WTC11 (cell line): ENCODE data around the gene PREX1. TPM values are rescaled to one million over a fixed set of nuclear protein-coding genes. Genes with fewer than 3 reads are reported as not detected.

Experiments used
- ATAC-seq: fragments of 200-7000 bp; cut with Tn5 transposase; 2 replicates; pipeline ENCODE4 v1.10.0; 2021; ENCODE audit warnings: mild to moderate bottlenecking, moderate library complexity
- CTCF ChIA-PET: fragments of 300-600 bp; sonication (Branson Sonifier 250); formaldehyde crosslinking; loops from one replicate; lab custom pipeline; 2021; ENCODE audit warnings: antibody characterized with exemption; lab: Charles Lee
- POLR2A ChIA-PET: fragments of 350-600 bp; sonication (Branson Sonifier 250); formaldehyde crosslinking; loops from one replicate; lab custom pipeline; 2021; ENCODE audit warnings: antibody characterized with exemption; lab: Charles Lee
- DNase-seq: peaks from one replicate; pipeline ENCODE4 v3.0.0; 2021; ENCODE audit warnings: low spot score
- H3K27ac Mint-ChIP-seq: 2 replicates; pipeline ENCODE4 v1.8.0; 2021; ENCODE audit warnings: mixed read lengths
- H3K27me3 Mint-ChIP-seq: 2 replicates; pipeline ENCODE4 v1.8.0; 2021; ENCODE audit warnings: low read depth, mild to moderate bottlenecking, moderate library complexity, mixed read lengths
- H3K36me3 Mint-ChIP-seq: 2 replicates; pipeline ENCODE4 v1.8.0; 2021; ENCODE audit warnings: mixed read lengths
- H3K4me1 Mint-ChIP-seq: 2 replicates; pipeline ENCODE4 v1.8.0; 2022; ENCODE audit warnings: mixed read lengths
- H3K4me3 Mint-ChIP-seq: 2 replicates; pipeline ENCODE4 v1.8.0; 2021; ENCODE audit warnings: mild to moderate bottlenecking, moderate library complexity, mixed read lengths
- H3K9me3 Mint-ChIP-seq: 2 replicates; pipeline ENCODE4 v1.8.0; 2021; ENCODE audit warnings: mixed read lengths
- ATF1 ChIP-seq: sonication (generic); formaldehyde crosslinking; IDR thresholded peaks from 2 replicates; pipeline ENCODE4 v1.8.1; 2023; ENCODE audit warnings: mild to moderate bottlenecking, moderate library complexity, missing genetic modification reagents
- CDX4 ChIP-seq: fragments of 250-450 bp; sonication (Bioruptor Pico); IDR thresholded peaks from 2 replicates; pipeline ENCODE4 v1.9.0; 2021; ENCODE audit warnings: moderate library complexity, mild to moderate bottlenecking, inconsistent platforms, borderline replicate concordance
- CTCF ChIP-seq: fragments of 200-600 bp; IDR thresholded peaks from 2 replicates; pipeline ENCODE4 v1.8.0; 2022; ENCODE audit warnings: antibody characterized with exemption
- EMX1 ChIP-seq: fragments of 250-450 bp; sonication (Bioruptor Pico); IDR thresholded peaks from 2 replicates; pipeline ENCODE4 v1.8.0; 2021; ENCODE audit warnings: mild to moderate bottlenecking
- ESRRA ChIP-seq: sonication (generic); formaldehyde crosslinking; IDR thresholded peaks from 2 replicates; pipeline ENCODE4 v1.8.1; 2022; ENCODE audit warnings: mild to moderate bottlenecking, missing genetic modification reagents, borderline replicate concordance
- ETV6 ChIP-seq: sonication (generic); formaldehyde crosslinking; IDR thresholded peaks from 2 replicates; pipeline ENCODE4 v1.8.1; 2022; ENCODE audit warnings: mild to moderate bottlenecking, missing genetic modification reagents
- FOXK1 ChIP-seq: sonication (generic); formaldehyde crosslinking; IDR thresholded peaks from 2 replicates; pipeline ENCODE4 v1.8.0; 2022; ENCODE audit warnings: mild to moderate bottlenecking, moderate library complexity, missing genetic modification reagents
- IRF2 ChIP-seq: sonication (generic); formaldehyde crosslinking; IDR thresholded peaks from 2 replicates; pipeline ENCODE4 v1.8.0; 2022; ENCODE audit warnings: low read depth, missing genetic modification reagents, borderline replicate concordance
- MXD4 ChIP-seq: fragments of 250-450 bp; sonication (Bioruptor Pico); IDR thresholded peaks from 2 replicates; pipeline ENCODE4 v1.8.0; 2021; ENCODE audit warnings: mild to moderate bottlenecking, moderate library complexity, borderline replicate concordance
- NFYB ChIP-seq: sonication (generic); formaldehyde crosslinking; conservative IDR thresholded peaks from 2 replicates; pipeline ENCODE4 v1.8.0; 2022; ENCODE audit warnings: low read depth, missing genetic modification reagents
- NR2C2 ChIP-seq: sonication (generic); formaldehyde crosslinking; IDR thresholded peaks from 2 replicates; pipeline ENCODE4 v1.8.0; 2022; ENCODE audit warnings: mild to moderate bottlenecking, missing genetic modification reagents
- NR3C1 ChIP-seq: sonication (generic); formaldehyde crosslinking; conservative IDR thresholded peaks from 2 replicates; pipeline ENCODE4 v1.8.1; 2023; ENCODE audit warnings: low read depth, mild to moderate bottlenecking, missing genetic modification reagents
- RORB ChIP-seq: fragments of 250-450 bp; sonication (Bioruptor Pico); IDR thresholded peaks from 2 replicates; pipeline ENCODE4 v1.9.0; 2021; ENCODE audit warnings: mild to moderate bottlenecking
- ZNF138 ChIP-seq: sonication (generic); formaldehyde crosslinking; conservative IDR thresholded peaks from 2 replicates; pipeline ENCODE4 v1.8.1; 2022; ENCODE audit warnings: mild to moderate bottlenecking, moderate library complexity, missing genetic modification reagents
- ZNF263 ChIP-seq: sonication (generic); formaldehyde crosslinking; IDR thresholded peaks from 2 replicates; pipeline ENCODE4 v1.8.1; 2022; ENCODE audit warnings: low read depth, mild to moderate bottlenecking, moderate library complexity, missing genetic modification reagents
- ZNF396 ChIP-seq: fragments of 250-450 bp; sonication (Bioruptor Pico); IDR thresholded peaks from 2 replicates; pipeline ENCODE4 v1.8.0; 2021; ENCODE audit warnings: mild to moderate bottlenecking, moderate library complexity, borderline replicate concordance
- total RNA-seq: library from RNA; stranded (reverse); gene quantifications from 3 replicates; pipeline ENCODE4 v1.2.3, GENCODE V29; 2021
- TF ChIP-seq, protein P1 (sequence below): sonication (generic); formaldehyde crosslinking; IDR thresholded peaks from 2 replicates; pipeline ENCODE4 v1.8.0; 2023; ENCODE audit warnings: missing genetic modification reagents
- TF ChIP-seq, protein P2 (sequence below): sonication (generic); formaldehyde crosslinking; IDR thresholded peaks from 2 replicates; pipeline ENCODE4 v1.8.1; 2023; ENCODE audit warnings: mild to moderate bottlenecking, moderate library complexity, missing genetic modification reagents
- TF ChIP-seq, protein P3 (sequence below): sonication (generic); formaldehyde crosslinking; IDR thresholded peaks from 2 replicates; pipeline ENCODE4 v1.8.1; 2022; ENCODE audit warnings: low read depth, missing genetic modification reagents, borderline replicate concordance

Gene PREX1
- total RNA-seq, 1 experiment from 2014 or later = 17.3 TPM

GRCh38 chr20:48831718-48832404 lies 4.1 kb upstream of the PREX1 start (continued):
- no peak for TF ChIP-seq ZNF138 (CRISPR knock-in tag)
- no peak for TF ChIP-seq IRF2 (CRISPR knock-in tag)

DNA sequence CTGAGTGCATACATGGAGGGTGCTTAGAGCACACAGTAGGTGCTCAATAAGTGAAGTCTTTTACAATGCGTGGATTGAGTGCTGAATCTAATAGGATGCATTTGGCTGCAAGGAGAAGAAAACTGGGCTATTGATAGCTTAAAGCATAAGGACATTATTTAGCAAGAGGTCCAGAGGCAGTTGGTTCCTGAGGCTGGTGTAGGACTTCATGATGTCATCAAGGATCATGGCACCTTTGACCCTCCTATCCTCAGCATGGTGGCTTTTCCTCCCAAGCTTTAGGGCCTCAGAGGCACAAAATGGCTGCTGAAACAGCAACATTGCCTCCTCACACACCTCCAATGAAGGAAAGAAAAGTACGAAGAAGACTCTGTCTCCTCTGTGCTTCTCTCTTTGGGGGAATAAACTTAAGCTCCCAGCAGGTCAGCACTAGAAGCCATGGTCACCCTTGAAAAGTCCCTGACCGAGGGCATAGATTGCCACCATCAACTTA lies 3.1 kb upstream of the PREX1 start:
- ChIA-PET CTCF (interaction anchor here (0.5 kb wide), 1 partner anchor 74 kb away, joined by 3 read pairs; no protein-coding TSS in a partner anchor), POLR2A (no interaction called here)
- Mint-ChIP-seq H3K9me3 (no peaks in the 10 kb centered on the region), H3K36me3 (no peaks in the 10 kb centered on the region)
- DNase-seq = no peak
- TF ChIP-seq NFYB (CRISPR knock-in tag) (no peak), ATF1 (CRISPR knock-in tag) (no peak), MXD4 (no peak), NR2C2 (CRISPR knock-in tag) (no peak), ZNF263 (no peak), ESRRA (no peak), ETV6 (CRISPR knock-in tag) (no peak), EMX1 (CRISPR knock-in tag) (no peak), CTCF (no peak), ZNF396 (no peak), FOXK1 (no peak), CDX4 (no peak), RORB (CRISPR knock-in tag) (no peak), NR3C1 (CRISPR knock-in tag) (no peak), IRF2 (CRISPR knock-in tag) (no peak)
- TF ChIP-seq, protein P1, sequence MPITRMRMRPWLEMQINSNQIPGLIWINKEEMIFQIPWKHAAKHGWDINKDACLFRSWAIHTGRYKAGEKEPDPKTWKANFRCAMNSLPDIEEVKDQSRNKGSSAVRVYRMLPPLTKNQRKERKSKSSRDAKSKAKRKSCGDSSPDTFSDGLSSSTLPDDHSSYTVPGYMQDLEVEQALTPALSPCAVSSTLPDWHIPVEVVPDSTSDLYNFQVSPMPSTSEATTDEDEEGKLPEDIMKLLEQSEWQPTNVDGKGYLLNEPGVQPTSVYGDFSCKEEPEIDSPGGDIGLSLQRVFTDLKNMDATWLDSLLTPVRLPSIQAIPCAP (CRISPR knock-in tag) = no peak
- TF ChIP-seq, protein P2, sequence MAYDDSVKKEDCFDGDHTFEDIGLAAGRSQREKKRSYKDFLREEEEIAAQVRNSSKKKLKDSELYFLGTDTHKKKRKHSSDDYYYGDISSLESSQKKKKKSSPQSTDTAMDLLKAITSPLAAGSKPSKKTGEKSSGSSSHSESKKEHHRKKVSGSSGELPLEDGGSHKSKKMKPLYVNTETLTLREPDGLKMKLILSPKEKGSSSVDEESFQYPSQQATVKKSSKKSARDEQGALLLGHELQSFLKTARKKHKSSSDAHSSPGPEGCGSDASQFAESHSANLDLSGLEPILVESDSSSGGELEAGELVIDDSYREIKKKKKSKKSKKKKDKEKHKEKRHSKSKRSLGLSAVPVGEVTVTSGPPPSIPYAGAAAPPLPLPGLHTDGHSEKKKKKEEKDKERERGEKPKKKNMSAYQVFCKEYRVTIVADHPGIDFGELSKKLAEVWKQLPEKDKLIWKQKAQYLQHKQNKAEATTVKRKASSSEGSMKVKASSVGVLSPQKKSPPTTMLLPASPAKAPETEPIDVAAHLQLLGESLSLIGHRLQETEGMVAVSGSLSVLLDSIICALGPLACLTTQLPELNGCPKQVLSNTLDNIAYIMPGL (CRISPR knock-in tag) = no peak
- TF ChIP-seq, protein P3, sequence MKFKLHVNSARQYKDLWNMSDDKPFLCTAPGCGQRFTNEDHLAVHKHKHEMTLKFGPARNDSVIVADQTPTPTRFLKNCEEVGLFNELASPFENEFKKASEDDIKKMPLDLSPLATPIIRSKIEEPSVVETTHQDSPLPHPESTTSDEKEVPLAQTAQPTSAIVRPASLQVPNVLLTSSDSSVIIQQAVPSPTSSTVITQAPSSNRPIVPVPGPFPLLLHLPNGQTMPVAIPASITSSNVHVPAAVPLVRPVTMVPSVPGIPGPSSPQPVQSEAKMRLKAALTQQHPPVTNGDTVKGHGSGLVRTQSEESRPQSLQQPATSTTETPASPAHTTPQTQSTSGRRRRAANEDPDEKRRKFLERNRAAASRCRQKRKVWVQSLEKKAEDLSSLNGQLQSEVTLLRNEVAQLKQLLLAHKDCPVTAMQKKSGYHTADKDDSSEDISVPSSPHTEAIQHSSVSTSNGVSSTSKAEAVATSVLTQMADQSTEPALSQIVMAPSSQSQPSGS (CRISPR knock-in tag) = no peak
- TF ChIP-seq, all 79 proteins: peak for 0
- H3K4me3 Mint-ChIP-seq = no peak overlapping the region
- no peak overlapping the region for H3K27ac Mint-ChIP-seq
- peaks cover 40% of the 10 kb centered on the region for H3K27me3 Mint-ChIP-seq
- no peak for ATAC-seq
- peaks cover 13% of the 10 kb centered on the region for H3K4me1 Mint-ChIP-seq
